ENCODE results near the gene POLDIP2.

POLDIP2 gene

DNA sequence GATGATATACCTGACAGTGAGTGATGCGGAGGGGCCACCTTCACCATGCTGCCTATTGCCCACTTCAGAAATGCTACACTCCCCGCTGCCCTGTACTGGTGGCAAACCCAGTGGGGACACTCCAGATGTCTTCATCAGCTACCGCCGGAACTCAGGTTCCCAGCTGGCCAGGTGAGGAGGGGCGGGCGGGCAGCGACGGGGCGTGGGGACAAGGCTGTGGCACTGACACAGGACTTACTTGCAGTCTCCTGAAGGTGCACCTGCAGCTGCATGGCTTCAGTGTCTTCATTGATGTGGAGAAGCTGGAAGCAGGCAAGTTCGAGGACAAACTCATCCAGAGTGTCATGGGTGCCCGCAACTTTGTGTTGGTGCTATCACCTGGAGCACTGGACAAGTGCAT, 30.8 kb upstream of the POLDIP2 start:
- DNase-seq: no peak

DNA sequence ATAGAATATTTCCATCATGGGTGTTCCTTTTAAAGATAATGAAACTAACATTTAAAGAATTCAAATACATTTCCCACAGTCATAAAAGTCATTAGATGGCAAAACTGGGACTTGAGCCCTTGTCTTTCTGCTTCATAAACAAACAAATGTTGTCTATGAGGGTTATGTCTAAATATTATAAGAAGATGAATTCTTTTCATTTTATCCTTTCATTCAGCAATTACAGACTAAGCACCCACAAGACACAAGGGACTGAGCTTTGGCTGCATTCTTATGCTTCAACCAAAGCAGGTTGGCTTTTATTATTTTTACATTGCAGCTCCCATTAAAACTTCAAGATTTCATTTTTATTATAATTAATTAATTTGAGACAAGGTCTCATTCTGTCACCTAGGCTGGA, 29.1 kb upstream of the POLDIP2 start:
- no peak for DNase-seq

DNA sequence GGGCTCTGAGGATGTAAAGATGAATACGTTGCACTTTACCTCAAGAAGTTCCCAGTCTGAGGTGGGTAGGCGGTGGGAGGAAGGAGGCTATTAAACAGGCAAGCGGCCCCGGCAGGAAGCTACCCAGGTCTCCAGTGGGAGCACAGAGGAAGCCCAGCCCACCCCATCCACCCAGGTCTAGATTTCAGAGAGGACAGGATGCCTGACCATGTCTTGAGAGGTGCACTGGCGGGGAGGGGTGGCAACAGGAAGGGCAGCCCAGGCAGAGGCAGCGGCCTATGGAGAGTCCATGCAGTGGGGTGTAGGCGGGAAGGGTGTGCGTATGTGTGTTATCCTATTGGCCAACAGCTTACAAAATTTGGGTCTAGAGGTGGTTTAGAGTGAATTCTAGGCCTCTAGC, 28.1 kb upstream of the POLDIP2 start:
- no peak for DNase-seq

DNA sequence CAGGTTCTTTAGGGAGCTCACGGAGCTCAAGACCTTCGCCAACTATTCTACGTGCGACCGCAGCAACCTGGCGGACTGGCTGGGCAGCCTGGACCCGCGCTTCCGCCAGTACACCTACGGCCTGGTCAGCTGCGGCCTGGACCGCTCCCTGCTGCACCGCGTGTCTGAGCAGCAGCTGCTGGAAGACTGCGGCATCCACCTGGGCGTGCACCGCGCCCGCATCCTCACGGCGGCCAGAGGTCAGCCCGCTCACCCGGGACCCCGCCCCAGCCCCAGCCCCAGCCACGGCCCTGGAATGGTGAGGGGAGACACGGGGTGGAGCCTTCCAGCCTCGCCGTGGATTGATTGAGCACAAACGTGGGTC, 27.7 kb upstream of the POLDIP2 start:
- DNase-seq: no peak

DNA sequence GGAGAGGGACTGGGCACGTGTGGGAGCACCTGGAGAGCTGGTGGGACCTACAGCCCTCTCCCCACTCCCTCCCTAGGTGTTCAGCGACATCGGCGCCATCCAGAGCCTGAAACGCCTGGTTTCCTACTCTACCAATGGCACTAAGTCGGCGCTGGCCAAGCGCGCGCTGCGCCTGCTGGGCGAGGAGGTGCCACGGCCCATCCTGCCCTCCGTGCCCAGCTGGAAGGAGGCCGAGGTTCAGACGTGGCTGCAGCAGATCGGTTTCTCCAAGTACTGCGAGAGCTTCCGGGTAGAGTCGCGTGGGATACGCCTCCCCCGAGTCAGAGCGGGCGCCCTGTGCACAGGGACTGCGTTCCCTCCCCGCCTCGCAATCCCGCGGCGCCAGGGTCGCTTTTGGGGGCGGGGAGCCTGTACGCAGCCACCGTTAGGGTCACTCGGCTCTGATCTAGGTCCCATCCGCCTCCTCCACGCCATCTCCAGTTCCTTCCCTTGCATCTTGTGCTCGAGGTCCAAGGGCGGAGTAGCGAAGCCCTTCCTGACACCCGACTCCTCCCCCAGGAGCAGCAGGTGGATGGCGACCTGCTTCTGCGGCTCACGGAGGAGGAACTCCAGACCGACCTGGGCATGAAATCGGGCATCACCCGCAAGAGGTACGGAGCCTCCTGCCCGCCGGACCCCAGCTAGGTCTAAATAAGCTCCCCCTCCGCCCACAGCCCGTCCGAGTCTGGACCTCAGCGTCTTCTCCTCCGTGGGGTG, 27.1 kb upstream of the POLDIP2 start:
- DNase-seq: peak; percentile 36 to 85

DNA sequence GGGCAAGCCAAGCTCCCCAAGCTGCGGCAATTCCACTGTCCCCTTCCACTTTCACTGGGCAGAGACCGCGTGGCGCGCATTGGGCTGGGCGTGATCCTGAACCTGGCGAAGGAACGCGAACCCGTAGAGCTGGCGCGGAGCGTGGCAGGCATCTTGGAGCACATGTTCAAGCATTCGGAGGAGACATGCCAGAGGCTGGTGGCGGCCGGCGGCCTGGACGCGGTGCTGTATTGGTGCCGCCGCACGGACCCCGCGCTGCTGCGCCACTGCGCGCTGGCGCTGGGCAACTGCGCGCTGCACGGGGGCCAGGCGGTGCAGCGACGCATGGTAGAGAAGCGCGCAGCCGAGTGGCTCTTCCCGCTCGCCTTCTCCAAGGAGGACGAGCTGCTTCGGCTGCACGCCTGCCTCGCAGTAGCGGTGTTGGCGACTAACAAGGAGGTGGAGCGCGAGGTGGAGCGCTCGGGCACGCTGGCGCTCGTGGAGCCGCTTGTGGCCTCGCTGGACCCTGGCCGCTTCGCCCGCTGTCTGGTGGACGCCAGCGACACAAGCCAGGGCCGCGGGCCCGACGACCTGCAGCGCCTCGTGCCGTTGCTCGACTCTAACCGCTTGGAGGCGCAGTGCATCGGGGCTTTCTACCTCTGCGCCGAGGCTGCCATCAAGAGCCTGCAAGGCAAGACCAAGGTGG, 24.0 kb upstream of the POLDIP2 start:
- DNase-seq: no peak

DNA sequence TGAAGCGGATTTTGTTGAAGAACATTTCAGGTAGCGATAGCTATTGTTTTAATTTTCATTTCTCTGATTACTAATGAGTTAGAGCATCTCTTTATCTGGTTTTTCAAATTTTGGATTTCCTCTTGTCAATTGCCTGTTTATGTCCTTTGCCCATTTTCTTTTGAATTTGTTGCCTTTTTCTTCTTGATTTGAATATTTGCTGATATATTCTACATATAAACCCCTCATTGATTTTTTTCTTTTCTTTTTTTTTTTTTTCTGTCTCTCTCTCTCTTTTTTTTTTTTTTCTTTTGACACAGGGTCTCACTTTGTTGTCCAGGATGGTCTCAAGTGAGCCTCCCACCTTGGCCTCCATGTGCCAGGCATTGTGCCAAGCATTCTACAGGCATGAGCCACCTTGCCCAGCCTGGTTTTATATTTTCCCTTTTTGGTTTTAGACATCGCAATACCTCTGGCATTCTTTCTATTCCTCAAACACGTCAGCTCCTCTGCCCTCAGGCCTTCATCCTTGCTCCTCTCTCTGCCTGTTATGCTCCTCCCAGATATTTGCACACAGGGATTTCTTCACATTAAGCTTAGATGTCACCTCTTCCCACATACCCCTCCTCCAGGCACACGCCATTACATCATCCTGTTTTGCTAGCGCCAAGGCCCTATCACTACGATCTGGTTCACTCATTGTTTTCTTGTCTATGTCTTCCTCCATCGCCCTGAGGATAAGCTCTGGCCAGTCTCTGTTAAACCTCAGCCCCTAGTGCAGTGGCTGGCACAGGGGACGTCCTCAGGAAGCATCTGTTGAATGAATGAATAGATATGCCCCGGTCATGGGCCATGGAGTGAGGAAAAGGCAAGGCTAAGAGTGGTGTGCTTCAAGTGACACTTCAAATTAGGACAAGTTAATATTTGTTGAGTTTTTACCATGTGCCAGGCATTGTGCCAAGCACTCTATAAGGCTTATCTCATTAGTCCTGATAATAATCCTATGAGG, 22.8 kb upstream of the POLDIP2 start:
- no peak for DNase-seq

DNA sequence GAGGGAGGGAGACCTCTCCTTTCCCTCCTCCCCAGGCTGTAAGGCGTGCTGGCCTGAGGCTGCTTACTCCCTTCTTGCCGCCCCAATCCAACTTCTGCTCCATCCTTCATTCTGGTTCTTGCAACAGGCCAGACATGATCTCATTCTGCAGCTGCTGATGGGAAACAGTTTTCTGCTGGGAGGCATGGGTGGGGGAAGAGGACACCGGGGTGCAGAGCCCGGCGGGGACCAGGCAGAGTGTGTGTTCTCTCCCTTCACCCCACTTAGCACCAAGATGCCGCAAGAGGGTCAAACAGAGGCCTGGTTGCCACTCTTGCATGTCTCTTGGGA, 15.6 kb upstream of the POLDIP2 start:
- no peak for DNase-seq

DNA sequence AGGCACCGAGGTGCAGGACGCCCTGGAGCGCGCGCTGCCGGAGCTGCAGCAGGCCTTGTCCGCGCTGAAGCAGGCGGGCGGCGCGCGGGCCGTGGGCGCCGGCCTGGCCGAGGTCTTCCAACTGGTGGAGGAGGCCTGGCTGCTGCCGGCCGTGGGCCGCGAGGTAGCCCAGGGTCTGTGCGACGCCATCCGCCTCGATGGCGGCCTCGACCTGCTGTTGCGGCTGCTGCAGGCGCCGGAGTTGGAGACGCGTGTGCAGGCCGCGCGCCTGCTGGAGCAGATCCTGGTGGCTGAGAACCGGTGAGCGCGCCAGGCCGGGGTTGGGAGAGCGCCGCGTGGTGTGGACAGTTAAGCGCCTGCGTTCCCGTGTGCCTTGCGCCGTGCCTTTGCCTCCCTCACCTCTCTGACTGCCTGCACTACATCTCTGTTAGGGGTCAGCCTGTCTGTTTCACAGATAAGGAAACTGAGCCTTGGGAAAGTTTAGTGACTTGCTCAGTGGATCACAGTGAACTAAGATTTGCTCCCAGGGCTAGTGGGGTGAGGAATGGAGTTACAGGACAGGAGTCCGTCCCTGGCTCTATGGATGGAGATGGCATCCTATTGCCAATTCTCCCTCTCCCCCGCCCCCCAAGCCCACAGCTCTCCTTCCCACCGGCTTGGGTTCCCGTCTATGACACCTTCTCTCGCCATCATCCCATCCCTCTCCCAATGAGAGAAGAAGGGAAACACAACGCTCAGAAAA, 15.0 kb upstream of the POLDIP2 start:
- no peak for DNase-seq

DNA sequence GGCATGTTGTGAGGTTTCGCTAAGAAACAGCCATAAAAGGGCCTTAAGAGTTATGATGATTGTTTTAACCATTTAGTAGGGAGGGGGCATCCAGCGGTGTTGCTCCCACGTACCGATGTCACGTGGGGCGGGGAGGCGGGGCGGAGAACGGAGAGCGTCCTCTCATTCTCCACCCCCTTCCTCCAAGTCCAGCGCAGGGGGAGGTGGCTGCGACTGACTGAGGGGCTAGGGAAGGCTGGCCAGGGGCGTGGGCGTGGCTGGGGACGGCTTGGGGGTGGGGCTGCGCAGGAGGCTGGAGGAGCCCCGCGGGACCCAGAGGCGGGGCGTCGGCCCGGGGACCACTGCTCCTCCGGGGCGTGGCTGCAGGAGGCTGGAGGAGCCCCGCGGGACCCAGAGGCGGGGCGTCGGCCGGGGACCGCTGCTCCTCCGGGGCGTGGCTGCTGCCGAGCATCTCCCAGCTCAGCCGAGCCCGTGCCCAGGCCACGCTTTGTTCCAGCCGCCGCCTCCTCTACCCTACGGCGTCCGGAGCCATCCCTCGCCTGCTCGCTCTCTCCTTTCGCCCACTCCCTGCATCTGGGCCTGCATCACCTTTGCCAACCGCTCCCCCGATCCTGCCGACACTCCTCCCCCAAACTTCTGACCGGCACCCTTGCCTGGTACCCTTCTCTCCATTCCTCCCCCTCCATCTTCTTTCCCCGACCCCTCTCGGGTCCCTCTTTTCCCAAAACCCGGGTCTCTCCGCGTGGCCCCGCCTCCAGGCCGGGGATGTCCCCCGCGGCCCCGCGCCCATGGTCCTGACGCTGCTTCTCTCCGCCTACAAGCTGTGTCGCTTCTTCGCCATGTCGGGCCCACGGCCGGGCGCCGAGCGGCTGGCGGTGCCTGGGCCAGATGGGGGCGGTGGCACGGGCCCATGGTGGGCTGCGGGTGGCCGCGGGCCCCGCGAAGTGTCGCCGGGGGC, 14.2 kb upstream of the POLDIP2 start, which contains the start of gene SARM1:
SARM1 (plus strand) TSS at position 450 of the 958 bp plus-strand sequence; CDS start at position 789, 339 bp downstream.
- DNase-seq: peak; percentile 48 to 89

DNA sequence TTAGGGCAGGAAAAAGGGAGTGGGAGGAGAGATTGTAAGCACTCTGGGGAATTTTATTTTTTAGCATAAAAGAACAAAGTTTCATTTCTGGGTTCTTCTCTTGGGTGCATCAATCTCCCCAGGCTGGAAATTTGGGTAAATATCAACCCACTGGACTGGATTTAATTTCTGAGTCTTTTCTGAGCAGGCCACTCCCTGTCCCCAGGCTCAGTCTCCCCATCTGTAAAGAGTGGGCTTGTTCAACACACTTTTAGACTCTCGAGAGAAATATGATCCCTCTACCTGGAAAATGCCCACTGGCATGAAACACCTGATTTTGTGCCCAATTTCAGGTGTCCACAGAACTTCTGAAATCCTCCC, 13.4 kb upstream of the POLDIP2 start:
- DNase-seq: no peak

DNA sequence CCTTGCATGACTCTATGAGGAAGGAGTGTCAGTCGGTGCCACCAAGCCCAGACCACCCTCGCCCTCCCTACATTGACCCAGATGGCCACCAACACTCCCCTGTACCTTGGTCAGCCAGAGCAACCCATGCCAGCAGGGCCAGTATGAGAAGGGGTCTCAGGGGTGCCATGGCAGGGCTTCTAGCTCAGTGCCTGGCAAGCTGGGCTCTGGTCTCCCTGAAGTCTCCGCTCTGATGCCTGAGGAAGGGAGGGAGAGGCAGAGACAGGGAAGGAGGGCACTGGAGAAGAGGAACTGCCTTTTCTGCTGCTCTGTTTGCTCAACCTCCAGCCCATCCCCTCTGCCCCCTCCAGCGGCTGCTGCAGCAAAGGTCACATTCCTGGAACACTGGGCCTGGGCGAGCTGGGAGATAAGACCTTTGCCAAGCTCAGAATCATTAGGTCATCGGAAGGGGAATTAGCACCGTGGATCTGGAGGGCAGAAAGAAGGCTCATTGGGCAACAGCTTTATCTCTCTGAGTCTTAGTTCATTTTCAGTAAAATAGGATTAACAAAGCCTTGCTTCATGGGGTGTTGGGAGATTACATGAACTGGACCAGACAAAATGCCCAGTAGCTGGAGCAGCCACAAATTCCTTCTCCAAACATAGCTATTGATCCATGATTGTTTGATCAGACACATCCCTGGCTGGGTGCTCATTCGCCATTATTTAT, 12.9 kb upstream of the POLDIP2 start, which contains the start of gene VTN:
VTN (minus strand) TSS at position 273 of the 709 bp plus-strand sequence; CDS start at position 169, 104 bp downstream.
- DNase-seq: no peak

DNA sequence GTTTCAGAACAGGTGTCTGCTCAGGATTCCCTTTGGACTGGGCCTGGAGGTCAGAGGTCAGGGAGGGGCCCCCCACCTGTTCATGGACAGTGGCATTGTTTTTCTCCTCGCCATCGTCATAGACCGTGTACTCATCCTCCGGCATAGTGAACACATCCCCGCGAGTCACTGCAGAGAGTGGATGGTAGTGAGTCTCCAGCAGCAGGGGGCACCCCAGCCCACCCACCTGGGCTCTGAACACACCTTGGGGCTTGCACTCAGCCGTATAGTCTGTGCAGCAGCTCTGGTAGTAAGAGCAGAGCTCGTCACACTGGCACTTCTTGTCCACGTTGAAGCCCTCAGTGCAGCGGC, 12.3 kb upstream of the POLDIP2 start:
- DNase-seq: no peak

DNA sequence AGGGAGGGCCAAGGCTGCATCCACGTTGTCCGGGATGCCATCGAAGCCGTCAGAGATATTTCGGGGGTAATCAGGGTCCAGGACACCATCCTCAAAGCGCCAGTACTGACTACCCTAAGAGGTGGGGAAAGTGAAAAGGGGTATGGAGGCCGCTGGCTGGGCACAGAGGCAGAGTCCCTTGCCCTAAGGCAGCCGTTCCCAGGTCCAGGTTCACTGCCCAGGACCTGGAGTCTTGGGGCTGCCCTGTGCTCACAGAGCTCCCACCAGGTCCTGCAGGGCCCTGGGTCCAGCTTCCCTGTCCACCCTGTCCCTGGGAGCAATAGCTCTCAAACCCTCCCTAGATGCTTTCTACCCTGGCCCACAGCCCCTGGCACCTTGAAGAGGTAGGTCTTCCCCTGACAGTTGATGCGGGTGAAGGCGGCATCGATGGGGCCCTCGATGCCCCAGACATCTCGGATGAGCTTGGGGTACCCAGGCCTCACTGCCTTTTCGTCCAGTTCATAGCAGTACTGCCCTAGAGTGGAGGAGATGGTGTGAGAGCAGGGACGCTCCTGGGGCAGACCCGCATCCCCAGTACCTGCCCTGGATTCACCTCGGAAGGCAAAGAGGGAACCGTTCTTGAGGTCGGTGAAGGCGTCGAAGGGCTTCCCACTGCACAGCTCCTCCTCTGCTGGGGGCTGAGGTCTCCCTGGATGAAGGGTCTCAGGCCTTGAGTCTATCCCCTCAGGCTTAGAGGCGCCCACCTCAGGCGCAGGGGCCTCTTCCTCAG, 11.8 kb upstream of the POLDIP2 start:
- DNase-seq: no peak

DNA sequence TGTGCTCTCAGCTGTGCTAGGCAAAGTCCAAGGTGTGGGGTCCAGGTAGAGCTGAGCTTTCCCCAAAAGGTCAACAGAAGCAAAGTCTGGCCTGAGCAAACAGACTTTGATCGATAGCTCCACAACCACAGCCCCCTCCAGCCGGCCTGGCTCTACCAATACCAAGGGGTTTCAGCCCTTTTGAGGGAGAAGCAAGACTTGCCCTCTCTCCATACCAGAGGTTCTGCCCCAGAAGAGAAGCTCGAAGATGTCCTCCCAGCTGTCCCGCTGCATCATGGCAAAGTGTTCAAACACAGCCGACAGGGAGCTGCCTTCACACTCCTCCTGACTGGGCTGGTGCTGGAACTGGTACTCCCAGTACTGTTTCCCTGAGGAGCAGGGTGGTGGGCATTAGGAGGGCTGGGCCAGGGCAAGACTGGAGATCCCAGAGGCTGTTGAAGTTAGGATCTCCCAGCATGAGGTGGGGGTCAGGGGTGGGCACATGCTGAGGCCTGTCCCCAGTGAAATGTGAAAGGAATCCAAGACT, 11.0 kb upstream of the POLDIP2 start:
- no peak for DNase-seq

DNA sequence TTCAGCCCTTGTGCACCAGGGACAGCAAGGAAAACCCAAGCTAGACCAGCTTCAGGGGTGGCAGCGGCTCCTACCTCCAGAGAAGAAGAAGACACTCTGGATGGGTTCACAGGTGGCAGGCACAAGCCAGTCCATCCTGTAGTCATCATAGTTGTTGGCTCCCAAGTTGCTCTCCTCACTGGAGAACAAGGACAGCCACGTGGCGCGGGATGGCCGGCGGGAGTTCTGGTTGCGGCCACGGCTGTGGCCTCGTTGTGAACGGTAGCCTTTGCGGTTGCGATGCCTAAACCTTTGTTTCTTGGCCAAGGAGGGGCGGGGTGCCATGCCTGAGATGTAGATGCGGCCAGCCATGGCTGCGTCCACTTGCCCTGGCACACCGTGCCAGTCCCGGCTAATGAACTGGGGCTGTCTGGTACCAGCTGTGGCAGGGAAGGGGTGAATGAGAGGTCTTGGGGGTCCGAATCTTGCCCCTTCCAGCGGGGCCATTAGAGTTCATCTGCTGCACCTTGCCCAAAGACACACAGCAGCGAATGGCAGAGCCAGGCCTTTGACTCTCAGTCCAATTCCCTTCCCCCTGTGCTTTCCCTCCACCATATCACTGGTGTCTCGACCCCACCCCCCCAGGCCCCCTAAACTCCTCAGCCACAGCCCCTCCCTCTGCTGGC, 10.4 kb upstream of the POLDIP2 start:
- DNase-seq: no peak

DNA sequence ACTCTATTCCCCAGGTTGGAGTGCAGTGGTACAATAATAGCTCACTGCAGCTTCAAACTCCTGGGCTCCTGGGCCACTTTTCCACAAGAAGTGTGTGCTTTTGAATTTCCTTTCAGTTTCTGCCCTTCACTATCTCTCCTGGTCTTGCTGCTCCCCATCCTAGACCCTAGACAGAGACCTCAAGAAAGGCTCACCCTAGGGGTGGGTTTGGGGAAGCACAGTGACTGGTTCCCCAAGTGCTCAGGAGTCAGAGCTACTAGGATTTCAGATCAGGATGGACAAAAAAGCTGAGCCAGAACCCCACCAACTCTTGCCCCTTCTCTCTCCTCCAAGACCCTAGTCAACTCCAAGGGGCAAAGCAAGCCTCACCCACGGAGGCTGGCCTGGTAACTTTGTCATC, 9.3 kb upstream of the POLDIP2 start:
- no peak for DNase-seq

DNA sequence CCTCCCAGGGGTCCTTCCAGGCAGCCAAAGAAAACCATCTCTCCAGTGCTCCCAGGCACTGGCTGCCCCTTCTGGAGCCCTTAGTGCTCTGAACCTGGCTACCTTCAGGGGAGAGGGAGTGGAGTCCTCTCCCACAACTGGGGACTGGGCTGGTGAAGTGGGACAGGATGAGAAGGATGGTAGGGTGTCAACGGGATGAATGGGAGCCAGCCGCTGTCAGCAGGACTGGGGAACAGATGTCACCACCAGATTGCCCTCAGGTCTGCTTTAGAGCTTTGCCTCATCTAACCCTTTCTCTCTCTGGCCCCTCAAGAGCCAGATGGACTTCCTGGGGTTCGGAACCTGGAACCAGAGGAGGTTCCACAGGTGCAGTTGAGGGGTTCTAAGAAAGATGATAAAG, 8.2 kb upstream of the POLDIP2 start:
- DNase-seq: no peak

DNA sequence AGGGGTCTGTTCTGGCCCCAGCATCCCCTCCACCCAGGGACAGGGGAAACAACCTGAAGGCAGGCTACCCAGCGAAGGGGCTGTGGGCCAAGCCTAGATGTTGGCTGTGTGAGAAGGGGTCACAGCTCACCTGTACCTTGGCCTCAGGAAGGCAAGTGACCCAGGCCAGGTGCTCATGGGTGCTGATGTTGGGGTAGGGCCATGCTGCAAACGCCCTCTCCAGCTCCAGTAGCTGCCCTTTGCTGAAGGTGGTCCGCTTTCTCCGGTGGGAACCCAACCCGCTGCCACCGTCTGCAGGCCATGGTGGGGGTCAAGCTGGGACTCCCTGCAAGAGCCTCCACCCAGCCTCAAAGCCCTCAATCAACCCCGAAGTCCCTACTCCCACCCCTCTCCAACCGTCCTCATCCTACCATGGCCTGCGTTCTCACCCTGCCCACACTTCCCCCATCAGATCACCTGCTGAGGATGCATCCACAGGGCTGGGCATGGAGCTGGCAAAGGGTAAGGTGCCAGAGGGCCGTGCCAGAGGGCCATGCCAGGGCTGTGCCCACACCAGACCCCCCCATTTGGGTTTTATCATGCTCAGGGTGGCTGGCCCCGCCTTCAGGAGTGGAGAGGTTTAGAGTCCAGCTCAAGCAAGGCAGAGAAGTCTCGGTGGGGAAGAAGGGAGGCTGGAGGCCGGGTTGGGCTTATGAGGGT, 7.5 kb upstream of the POLDIP2 start, which contains the start of gene SEBOX:
SEBOX (minus strand) TSS at position 535 of the 699 bp plus-strand sequence; CDS start at position 487, 48 bp downstream.
- DNase-seq: no peak
